Stimulated activated CD8-positive, alpha-beta memory T cell treated with anti-CD3 and anti-CD28 coated beads, Interleukin-12 subunit alpha, Interleukin-12 subunit beta, amount 100 ng/mL, for 24 hours (primary cell): ENCODE data around the gene DNAJC3.
"Not testable (repeated sequence)": the region's sequence is repeated elsewhere in the genome, so short reads cannot be mapped to it uniquely, and the experiment has no call there.

ENCODE experiments used
- DNase-seq: peaks from one replicate; pipeline ENCODE4 v3.0.0-alpha.2; 2020; ENCODE audit errors: extremely low read depth

Gene DNAJC3, protein sequence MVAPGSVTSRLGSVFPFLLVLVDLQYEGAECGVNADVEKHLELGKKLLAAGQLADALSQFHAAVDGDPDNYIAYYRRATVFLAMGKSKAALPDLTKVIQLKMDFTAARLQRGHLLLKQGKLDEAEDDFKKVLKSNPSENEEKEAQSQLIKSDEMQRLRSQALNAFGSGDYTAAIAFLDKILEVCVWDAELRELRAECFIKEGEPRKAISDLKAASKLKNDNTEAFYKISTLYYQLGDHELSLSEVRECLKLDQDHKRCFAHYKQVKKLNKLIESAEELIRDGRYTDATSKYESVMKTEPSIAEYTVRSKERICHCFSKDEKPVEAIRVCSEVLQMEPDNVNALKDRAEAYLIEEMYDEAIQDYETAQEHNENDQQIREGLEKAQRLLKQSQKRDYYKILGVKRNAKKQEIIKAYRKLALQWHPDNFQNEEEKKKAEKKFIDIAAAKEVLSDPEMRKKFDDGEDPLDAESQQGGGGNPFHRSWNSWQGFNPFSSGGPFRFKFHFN

DNA sequence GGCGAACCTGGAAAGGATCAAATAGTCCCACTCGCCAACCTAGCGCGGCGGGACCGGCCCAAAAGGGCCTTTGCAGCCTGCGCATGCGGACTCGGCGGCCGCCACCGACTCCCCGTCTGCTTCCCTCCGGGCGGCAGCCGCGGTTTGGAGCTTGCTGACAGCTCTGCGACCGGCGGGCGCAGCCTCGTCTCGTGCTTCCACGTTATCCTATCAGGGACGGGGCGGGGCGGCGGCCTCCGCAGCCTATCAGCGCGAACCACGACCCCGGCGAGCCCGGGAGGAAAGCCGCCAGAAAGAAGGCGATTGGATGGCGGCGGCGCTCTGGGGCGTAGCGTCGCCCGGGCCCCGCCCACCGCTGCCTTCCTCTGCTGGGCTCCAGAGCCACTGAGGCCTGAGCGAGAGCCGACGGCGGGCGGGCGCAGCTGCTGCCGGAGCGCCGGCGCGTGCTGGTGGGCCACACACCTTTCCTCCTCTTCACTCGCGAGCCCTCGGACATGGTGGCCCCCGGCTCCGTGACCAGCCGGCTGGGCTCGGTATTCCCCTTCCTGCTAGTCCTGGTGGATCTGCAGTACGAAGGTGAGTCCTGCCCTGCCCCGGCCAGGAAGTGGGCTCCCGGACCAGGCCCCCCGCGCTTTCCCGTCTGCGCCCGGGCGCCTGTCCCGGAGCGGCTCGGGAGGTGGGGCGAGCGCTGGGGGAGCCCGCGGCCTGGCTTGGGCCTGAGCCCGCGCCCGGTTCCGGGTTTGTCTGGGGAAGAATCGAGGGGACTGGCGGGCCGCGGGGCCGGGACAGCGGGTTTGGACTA is at the start of gene DNAJC3:
Gene DNAJC3 (plus strand): TSS at position 378 of the 802 bp plus-strand sequence. CDS start 117 bp downstream, at position 495.
- peak; percentile 95 for DNase-seq

DNA sequence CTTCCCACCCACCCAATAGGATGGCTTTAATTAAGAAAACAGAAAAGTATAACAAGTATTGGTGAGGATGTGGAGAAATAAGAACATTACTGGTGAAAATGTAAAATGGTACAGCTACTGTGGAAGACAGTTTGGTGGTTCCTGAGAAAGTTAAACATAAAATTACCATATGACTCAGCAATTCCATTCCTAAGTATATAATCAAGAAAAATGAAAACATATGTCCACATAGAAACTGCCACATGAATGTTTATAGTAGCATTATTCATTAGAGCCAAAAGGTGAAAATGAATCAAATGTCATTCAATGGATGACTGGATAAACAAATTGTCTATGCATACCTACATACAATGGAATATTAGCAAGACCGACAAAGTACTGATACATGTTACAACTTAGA is 49.3 kb upstream of the DNAJC3 start:
- no peak for DNase-seq

DNA sequence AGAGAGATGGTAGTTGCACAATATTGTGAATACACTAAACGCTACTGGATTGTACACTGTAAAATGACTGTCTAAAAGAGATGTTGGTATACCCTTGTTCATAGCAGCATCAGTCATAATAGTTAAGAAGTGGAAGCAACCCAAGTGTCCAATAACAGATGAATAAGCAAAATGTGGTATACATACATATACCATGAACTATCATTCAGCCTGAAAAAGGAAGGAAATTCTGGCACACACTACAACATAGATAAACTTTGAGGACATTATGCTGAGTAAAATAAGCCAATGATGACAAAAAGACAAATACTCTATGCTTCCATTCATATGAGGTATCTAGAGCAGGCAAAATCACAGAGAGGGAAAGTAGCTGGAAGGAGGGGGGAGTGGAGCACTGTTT is 48.5 kb upstream of the DNAJC3 start:
- DNase-seq: no peak

DNA sequence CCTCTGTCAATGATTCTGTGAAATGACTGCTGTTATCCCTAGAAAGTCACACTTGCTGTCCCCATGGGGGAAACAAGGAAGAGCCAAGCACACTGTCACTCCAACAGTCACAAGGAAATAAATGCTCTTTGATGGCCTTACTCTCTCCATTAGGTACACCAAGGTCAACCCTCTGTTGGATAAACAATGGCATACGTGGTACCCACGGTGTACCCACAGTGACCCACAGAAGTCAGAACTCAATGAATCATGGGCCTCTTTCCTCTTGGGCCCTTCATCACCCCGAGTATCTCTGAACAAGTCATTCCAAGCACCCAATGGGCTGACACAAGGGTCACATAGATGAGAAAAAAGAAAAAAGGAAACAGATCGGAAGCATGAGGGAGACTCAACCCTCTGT is 47.9 kb upstream of the DNAJC3 start:
- DNase-seq: no peak

DNA sequence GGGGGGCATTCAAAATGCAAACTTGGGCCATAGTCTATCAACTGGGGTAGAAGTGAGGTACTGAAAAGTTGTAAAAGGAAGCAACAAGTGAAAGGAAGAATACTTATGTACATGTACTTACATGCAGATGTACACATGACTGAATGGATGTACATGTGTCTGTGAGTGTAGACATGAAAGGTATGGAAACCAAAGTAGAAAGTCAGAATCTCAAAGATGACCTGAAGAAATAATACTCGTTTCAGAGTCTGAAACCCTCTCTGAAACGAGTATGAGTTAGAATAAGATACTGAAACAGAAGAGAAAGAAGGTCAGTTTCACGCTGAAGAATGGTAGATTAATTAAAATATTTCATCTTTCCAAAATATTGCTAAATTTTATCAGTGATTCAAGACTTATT is 46.3 kb upstream of the DNAJC3 start:
- DNase-seq: no peak

DNA sequence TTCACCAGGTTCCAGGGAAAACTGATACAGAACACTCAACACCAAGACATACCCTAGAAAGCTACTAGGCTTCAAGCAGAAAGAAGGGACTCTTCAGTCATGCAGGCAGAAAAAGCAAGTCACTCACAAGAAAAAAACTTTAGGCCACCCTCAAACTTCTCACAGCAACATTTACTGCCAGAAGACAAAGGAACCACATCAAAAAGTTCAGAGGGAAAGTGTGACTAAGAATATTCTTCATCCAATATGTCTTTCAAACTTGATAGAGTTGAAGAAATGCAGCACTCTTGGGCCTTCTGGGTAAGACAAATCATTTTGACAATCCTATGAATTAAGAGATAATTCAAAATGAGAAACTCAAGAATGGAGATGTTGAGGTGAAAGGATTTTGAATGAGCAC is 40.1 kb upstream of the DNAJC3 start:
- DNase-seq: no peak

DNA sequence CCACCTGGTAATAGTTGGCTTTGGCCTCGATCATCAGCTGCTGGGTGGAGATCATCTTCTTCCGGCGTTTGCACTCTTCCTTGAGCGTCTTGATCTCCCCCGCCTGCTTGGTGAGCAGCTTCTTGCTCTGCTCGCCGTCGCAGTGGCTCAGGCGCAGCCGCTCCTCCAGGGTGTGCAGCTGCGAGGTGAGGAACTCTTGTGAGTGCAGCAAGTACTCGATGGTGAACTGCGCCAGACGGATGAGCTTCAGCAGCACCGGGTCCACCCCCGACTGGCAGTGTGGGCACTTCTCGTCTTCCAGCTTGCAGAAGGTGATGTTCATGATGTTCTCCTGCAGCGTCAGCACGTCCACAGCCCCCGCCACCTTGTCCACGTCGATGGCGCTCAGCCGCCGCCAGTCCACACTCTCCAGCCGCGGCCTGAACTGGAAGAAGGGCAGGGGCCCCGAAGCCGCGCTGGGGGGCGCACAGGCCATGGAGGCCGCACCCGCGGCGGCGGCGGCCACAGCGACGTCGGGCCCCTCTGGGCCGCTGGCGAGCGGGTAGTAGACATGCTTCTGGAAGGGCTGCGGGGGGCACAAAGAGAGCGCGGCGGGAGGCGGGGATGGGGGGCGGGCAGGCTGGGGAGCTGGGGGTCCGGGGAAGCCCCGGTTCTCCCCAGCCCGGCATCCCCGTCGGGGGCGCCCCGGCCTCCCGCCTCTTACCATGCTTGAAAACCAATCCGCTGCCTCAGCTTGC is 35.5 kb upstream of the DNAJC3 start:
- DNase-seq: no peak

DNA sequence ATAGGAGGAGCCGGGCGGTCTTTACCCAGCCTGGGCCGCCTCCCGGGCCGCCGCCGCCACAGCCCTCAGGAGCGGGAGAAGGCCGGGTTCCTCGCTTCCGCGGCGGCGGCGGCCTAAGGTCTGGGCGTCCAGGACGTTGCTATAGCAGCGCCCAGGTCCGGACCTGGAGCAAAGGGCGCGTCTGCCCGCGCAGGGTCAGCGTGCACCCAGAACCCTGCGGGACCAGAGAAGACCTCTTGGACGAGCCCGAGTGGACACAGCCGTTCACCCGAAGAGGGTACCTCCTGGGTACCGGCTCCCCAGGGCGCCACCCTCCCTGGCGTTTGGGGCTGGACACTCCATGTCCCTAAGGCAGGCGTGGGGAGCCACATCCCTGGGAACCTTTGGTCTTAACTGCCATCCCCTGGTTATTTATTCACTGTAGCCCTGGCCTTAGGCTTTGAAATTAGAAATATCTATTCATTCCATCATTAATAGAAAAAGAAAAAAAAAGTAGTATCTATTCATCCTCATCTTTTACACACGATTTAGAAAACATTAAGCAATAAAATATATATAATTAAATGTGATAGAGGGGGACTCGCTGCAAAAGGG is 34.8 kb upstream of the DNAJC3 start:
- no peak for DNase-seq

DNA sequence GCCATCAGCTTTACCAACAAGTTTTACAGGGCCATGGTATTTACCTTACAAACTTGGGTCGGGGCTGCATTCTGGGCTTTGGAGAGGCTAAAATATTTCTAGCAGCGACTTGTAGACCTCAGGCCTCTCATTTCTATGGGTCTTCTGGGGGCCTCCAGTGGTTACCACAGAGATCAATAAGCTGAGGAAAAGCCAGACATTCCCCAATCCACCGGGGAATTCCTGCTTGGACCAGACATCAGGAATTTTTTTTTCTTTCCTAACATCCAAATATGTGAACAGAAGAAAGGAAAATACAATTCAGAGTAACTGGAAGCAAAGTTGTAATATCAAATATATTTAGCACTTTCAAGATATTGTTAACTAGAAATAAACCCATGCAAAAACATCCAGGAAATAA is 33.9 kb upstream of the DNAJC3 start:
- DNase-seq: no peak

DNA sequence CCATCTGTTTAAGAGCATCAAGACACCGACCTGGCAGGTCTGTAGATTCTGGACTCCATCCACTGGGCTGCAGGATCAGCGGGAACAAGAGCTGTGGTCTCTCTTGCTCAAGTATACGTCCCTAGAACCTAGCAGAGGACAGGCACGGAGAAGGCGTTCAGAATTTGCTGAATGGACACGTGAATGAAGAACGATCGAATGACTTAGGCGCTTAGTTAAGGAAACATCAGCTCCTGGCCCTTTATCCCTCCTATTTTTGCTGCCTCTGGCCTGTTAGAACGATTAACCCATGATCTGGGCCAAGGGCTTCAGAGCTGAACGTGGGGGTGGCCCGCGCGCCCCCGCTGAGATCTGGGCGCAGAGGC is 33.4 kb upstream of the DNAJC3 start:
- DNase-seq: no peak

DNA sequence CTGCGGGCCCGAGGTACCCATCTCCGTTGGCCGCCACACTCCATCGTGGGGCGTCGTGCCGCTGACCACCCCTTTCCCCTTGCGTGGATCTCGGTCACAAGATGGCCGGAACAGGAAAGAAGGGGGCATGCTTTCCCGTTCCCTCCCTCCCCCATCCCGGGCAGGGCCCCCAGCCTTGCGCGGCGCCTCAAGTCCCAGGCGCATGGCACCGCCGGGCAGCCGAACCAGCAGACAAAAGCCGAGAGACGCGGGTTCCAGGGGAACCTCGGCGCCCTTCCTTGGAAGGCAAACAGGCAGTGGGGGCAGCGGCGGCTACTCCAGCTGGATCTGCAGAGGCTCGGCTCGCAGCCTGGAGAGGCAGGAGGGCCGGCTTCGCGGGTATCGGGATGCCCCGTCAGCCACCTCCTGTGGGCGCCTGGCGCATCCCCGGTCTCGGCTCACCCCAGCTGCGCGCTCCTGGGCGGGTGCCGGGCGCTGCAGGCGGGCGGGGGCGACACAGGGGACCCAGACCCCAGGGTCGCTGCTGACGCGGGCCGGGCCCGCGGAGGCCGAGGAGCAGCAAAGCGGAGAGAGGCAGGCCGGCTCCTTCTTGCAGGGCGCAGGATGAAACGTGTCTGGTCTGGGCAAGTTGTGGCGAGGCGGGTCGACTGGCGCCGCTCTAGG is 32.9 kb upstream of the DNAJC3 start:
- no peak for DNase-seq

DNA sequence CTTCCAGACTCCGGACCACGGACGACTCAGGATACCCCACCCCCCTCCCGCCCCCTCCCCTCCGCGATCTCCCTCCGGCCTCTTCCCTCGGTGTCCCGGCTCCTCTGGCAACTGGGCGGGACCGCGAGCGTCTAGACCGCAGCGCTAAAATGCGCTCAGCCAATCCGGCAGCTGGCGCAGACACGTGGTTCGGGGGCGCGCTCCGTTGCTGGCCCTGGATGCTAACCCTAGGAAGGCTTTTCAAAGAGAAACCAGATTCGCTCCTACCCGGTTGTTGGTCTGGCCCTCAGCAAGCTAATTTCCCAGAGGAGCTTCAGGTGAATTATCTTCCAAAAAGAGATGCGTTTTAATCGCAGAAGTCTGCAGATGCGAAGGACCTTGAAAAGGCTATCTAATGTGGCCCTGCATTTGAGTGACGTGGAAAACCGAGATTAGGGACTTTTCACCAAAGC is 32.3 kb upstream of the DNAJC3 start, which contains the start of gene DZIP1:
Gene DZIP1 (minus strand): TSS at position 106 of the 452 bp plus-strand sequence. CDS start 2,677 bp downstream, outside the sequence.
- no peak for DNase-seq

DNA sequence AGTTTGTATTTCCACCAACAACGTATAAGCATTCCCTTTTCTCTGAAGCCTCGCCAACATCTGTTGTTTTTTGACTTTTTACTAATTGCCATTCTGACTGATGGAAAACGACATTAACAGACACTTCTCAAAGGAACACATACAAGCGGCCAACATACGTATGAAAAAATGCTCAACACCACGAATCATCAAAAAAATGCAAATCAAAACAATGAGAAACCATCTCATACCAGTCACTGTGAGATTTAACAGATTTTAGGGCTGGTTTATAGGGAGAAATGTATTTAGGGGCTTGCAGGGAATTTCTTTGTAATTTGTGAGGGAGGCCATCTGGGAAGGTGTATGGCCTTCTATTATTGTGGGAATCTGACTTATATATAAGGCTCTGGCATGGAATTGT is 29.6 kb upstream of the DNAJC3 start:
- DNase-seq: no peak

DNA sequence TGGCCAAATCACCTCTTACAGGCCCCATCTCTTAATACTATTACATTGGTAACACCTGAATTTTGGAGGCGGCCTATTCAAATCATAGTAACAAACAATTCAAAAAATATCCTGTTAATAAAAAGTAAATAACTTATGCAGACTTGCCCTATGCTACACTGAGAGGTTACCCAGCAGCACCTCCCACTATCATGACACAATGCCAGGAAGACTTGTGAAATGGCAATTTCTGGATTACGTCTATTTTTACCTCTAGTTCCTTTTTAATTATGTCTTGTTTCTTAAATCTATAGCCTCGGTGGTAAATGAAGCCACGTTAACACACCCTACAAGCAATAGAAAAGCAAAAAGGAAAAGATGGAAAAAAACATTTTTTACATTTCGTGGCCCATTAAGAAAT is 26.2 kb upstream of the DNAJC3 start:
- no peak for DNase-seq

DNA sequence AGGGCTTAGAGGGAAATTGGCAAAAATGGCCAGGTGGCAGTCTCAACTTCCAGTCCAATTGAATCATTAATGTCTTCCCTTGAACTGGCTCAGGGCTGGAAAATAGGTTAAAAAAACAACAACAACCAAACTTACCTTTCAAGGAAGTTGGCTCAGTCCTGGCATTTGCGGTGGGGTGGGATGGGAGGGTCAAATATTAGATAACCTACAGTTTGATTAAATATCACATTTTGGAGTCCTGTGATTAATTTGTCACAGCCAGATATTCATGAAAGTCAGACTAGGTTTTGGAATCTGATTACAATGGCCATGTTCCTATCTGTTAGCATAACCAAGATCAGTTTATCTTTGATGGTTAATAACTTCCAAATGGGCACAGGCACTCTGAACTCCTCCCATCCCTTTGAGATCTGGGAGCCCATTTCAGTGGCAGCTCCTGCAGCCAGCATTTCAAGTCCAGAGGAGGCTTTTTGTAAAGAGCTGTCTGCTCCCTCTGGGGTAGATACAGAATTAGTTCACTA is 24.6 kb upstream of the DNAJC3 start:
- DNase-seq: no peak

DNA sequence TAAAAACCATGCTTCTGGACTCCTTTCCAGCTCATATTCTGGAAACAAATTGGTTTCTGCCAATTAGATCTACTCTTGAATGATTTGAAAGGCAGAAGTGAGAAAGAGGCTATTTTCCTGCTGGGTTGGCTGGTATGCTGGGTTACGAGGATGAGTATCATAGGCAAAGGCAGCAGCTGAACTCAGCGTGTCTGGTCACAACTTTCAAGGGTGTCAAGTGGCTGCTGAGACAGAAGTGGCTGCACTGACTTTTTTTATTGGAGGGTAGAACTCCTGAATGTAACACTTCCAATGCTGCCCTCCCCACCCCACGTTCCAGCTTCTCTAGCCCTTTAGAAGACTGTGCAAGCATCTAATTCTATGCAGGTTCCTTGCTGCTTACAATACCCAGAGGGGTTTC is 24.1 kb upstream of the DNAJC3 start:
- no peak for DNase-seq

DNA sequence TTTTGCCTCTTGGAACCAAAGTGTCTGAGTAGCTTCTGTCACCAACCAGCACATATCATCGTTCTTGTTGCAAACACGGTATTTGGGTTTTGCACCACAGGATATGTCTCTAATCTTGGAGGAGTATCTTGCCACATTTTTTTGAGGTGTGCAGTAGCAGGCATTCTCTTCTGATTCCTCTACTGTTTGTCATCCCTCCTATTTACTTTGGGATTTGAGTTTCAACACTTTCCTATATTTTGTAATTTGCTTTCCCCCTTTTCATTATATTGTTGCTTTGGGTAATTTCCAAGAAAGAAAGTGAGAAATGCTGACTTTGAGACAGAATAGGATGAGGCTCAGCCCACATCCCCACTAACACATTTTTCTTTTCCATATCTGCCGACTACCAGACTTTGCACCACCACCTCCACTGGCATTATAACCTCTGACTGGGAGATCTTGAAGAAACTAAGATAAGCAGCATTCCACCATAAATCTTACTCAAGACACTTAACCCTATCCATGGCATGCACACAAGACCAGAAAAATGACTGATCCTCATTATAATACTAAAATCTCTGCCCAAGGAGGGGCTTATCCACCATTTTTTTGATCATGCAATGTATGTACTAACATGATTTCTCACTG is 20.4 kb upstream of the DNAJC3 start:
- no peak for DNase-seq

DNA sequence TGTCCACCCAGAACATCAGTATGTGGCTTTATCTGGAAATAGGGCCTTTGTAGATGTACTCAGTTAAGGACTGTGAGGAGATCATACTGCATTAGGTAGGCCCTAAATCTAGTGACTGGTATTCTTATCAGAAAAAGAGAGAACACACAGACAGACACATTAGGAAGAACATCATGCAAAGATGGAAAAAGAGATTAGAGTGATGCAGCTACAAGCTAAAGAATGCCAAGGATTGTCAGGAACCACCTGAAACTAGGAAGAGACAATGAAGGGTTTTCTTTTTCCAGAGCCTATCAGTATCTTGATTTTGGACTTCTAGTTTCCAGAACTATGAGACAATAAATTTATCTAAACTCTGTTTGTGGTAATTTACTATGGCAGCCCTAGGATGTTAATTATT is 17.4 kb upstream of the DNAJC3 start:
- DNase-seq: no peak

DNA sequence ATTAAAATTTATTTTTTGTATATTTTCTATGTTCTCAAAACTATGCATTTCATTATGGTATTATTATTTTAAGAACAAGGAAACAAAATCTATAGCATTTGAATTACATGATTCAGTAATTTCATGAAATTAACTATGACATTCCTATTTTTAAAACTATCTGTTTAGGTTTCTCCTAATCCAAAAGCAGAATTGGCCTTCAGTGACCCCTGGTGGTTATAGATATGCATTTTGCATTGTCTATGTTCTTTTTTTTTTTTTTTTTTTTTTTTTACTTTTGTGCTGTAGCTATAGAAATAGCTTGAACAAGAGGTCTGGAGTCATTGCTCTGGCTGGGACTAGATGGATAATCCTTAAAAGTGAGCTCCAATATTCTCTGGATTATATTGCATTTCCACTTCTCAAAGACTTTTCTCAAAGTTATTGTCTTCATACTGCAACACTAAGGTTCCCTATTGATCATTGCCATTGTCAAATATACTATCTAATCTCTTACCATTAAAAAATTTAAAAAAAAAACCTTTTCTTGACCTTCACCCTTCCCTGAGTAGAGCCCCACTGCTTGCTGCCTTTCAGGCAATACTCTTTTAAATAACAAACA is 15.9 kb upstream of the DNAJC3 start:
- no peak for DNase-seq

DNA sequence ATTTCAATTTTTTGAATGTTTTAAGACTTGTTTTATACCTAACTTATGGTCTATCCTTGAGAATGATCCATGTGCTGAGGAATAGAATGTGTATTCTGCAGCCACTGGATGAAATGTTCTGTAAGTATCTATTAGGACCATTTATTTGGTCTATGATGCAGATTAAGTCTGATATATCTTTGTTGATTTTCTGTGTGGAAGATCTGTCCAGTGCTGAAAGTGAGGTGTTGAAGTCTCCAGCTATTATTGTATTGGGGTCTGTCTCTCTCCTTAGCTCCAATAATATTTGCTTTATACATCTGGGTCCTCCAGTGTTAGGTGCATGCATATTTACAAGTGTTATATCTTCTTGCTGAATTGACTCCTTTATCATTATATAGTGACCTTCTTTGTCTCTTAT is 9.7 kb upstream of the DNAJC3 start:
- DNase-seq: not testable (repeated sequence)
